SK-MEL-5 (cell line): ENCODE measurements around the gene P2RX4. TPM values are rescaled to one million over a fixed set of nuclear protein-coding genes. Genes with fewer than 3 reads are reported as not detected.
"Not testable (repeated sequence)": the region's sequence is repeated elsewhere in the genome, so short reads cannot be mapped to it uniquely, and the experiment has no call there.

ENCODE experiments used
- DNase-seq: peaks from one replicate; pipeline ENCODE4 v3.0.0-alpha.2; 2016; ENCODE audit warnings: low read depth, low spot score
- in situ Hi-C: cut with HindIII; loops from 2 replicates; pipeline ENCODE4 v1.10.0; 2016; ENCODE audit warnings: low sequenced_read_pairs, high pct_unique_total_duplicates, low pct_unique_long_range_greater_than_20kb
- polyA plus RNA-seq, 2 experiments: library from polyadenylated mRNA; depleted of rRNA; stranded (reverse); fragments of >200 nt; gene quantifications; 2 replicates each; pipeline ENCODE4 v1.2.3, GENCODE V29; 2015
- total RNA-seq: library from RNA; depleted of rRNA; stranded (reverse); fragments of >200 nt; shearing (Covaris generic); gene quantifications from 2 replicates; pipeline ENCODE4 v1.2.3, GENCODE V29; 2014; rRNA removed

P2RX4 gene
- total RNA-seq = 158 and 169 TPM in 2 replicates
- polyA plus RNA-seq (2015; cell fraction: cytosol; rRNA removed) = 274 and 290 TPM in 2 replicates
- polyA plus RNA-seq (2015; cell fraction: nucleus; rRNA removed) = 78.0 and 87.2 TPM in 2 replicates

GRCh38 chr12:121209624-121210572, at the start of gene P2RX4:
Gene P2RX4 (plus strand): TSS chr12:121210129. CDS start chr12:121210165, 36 bp downstream.
- in situ Hi-C loops = no loop called here
- peak; percentile 78 for DNase-seq

- in situ Hi-C loops = no loop called here
- DNase-seq = no peak
Measured at GRCh38 chr12:121162384-121162783, 47.5 kb upstream of the P2RX4 start.

GRCh38 chr12:121162985-121163384, 46.9 kb upstream of the P2RX4 start:
- no peak for DNase-seq
- in situ Hi-C loops = no loop called here

- in situ Hi-C loops, DNase-seq: not testable (repeated sequence)
Measured at GRCh38 chr12:121164839-121165238, 45.1 kb upstream of the P2RX4 start.

GRCh38 chr12:121165316-121165715, 44.6 kb upstream of the P2RX4 start:
- in situ Hi-C loops = no loop called here
- peak; percentile 47 for DNase-seq

GRCh38 chr12:121166356-121166755, 43.6 kb upstream of the P2RX4 start:
- no peak for DNase-seq
- in situ Hi-C loops = no loop called here

GRCh38 chr12:121167232-121167820, 42.6 kb upstream of the P2RX4 start:
- in situ Hi-C loops = no loop called here
- DNase-seq = no peak

- in situ Hi-C loops = no loop called here
- no peak for DNase-seq
Measured at GRCh38 chr12:121167951-121168350, 42.0 kb upstream of the P2RX4 start.

GRCh38 chr12:121170151-121170550, 39.8 kb upstream of the P2RX4 start:
- in situ Hi-C loops = no loop called here
- no peak for DNase-seq

GRCh38 chr12:121170611-121171260, 39.2 kb upstream of the P2RX4 start:
- in situ Hi-C loops = no loop called here
- no peak for DNase-seq

GRCh38 chr12:121172145-121172544, 37.8 kb upstream of the P2RX4 start:
- DNase-seq = no peak
- in situ Hi-C loops = no loop called here

GRCh38 chr12:121175383-121176119, 34.4 kb upstream of the P2RX4 start:
- in situ Hi-C loops = no loop called here
- DNase-seq = no peak

- in situ Hi-C loops = no loop called here
- DNase-seq = no peak
Measured at GRCh38 chr12:121176826-121177529, 33.0 kb upstream of the P2RX4 start.

- in situ Hi-C loops = no loop called here
- DNase-seq = no peak
Measured at GRCh38 chr12:121181181-121181580, 28.7 kb upstream of the P2RX4 start.

GRCh38 chr12:121182222-121182893, 27.6 kb upstream of the P2RX4 start:
- DNase-seq = no peak
- in situ Hi-C loops = no loop called here

- DNase-seq = no peak
- in situ Hi-C loops = no loop called here
Measured at GRCh38 chr12:121184425-121184824, 25.5 kb upstream of the P2RX4 start.
